Measurements from ENCODE around the gene ATF7.

- TF ChIP-seq CTCF (conservative IDR thresholded peaks at IDR 0.05): no peak
- TF ChIP-seq EZH2 (IDR thresholded peaks at IDR 0.05; ENCODE audit: low read depth): no peak
Observed at GRCh38 chr12:53625946-53626701, at the start of gene ATF7.

Measured in PC-9 (cell line).